Measurements from ENCODE around the gene EXOC5.
"Not testable (repeated sequence)": the region's sequence is repeated elsewhere in the genome, so short reads cannot be mapped to it uniquely, and the experiment has no call there.

EXOC5 gene

DNA sequence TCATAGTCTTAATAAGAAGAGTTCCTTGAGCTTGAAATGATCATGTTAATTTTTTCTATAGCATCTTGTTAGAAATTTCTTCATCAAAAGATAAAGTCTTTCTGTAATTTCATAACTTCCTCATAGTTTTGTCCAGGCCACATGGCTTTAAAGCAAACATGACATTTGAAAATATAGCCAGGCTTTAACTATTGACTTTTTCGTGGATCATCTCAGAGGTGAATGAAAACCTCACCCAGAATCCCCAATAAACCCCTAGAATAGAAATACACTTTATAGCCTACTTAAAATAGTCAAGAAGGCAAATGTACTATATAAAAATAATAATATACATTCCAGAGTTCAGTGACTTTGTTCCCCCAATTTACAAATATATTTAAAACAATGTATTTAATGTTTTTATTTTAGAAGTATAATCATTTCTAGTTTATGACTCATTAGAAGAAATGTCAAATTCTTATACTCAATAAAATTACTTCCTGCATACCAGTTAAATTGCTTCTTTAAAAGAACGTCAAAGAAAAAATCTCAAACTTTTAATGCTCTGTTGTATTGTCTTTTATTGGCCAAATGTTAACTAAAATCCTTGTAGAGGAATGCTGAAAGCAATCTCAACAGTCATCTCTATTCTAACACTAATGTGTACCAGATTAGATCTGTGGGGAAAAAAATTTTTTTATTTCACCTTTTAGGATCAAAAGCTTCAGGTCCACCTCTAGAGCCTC, 21.6 kb downstream of the EXOC5 start:
- no peak for DNase-seq

DNA sequence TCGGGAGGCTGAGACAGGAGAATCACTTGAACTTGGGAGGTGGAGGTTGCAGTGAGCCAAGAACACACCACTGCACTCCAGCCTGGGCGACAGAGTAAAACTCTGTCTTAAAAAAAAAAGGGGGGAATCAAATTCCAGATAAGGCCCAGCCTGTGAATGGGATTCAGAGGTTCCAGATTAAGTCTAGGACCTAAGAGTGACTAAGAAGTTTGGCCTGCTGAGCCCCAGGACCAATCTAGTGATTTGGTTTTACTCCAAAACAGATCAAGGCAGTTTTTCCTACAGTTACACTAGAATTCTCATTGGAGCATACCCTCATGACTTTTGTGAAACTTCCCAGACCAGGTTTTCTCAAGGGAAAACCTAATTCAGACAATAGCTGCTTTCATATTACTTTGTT, 22.8 kb downstream of the EXOC5 start:
- no peak for DNase-seq

DNA sequence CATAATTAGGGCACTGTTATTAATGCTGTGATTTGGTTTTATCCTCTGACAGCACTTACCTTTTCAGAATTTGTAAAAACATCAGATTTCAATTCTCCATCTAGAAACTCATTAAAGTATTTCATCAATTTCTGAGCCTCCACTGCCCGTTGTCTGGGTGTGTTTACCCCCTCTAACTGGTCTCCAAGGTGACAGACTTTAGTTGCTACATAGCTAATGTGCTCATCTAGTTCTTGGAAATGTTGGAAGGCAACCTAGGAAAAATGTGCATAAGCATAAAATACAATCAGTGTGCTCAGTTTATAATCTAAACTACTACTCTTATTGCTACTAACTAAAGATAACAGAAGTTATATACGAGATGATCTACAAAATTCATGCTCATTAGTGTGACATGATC, 24.6 kb downstream of the EXOC5 start:
- DNase-seq = no peak

DNA sequence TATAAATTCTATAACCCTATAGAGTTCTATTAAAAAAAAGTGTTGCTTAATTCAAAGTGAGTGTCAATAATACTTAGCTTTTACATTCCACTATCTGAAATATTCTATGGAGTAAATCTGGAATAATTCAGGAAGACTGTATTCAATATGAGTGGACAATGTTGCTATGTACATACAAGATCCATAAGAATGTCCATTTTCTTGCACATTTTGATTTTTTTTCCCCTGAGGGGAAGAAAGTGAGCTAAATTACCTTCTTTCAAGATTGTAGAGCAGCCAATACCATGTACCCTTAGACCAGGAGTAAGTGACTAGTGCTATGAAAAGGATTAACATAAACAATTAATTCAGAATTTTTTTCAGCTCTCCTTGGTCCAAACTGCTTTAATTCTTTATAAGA, 25.4 kb downstream of the EXOC5 start:
- no peak for DNase-seq

DNA sequence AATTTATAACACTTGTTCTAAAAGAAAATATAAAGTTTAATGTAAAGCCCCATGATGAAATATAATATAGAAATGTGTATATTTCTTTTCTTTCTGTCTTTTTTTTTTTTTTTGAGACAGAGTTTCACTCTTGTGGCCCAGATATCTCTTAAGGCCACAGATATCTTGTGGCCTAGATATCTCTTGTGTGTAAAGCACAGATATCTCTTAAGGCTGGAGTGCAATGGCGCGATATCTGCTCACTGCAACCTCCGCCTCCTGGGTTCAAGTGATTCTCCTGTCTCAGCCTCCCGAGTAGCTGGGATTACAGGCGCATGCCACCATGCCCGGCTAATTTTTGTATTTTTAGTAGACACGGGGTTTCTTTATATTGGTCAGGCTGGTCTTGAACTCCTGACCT, 28.6 kb downstream of the EXOC5 start:
- not testable (repeated sequence) for DNase-seq

DNA sequence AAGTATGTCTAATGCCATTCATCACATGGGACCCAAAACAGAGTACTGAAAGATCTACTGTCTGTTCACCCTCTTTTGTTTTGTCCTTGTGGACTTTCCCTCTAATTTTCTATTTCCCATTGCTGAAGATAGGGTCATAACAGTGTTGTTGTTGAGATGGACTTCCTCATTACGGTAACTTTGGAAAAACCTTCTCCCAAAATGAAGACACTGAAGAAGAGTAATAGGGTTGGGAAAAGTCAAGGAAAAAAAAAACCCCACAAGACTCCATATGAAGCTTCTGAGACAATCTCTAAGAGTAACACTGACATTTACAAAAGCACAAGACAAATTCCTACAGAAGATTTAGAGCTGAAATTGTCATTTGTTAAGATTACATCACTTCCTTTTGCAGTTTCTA, 36.7 kb downstream of the EXOC5 start:
- no peak for DNase-seq

DNA sequence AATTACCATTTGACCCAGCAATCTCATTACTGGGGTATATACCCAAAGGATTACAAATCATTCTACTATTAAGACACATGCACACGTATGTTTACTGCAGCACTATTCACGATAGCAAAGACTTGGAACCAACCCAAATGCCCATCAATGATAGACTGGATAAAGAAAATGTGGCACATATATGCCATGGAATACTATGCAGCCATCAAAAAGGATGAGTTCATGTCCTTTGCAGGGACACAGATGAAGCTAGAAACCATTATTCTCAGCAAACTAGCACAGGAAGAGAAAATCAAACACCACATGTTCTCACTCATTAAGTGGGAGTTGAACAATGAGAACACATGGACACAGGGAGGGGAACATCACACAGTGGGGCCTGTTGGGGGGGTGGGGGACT, 40.4 kb downstream of the EXOC5 start:
- DNase-seq = not testable (repeated sequence)

DNA sequence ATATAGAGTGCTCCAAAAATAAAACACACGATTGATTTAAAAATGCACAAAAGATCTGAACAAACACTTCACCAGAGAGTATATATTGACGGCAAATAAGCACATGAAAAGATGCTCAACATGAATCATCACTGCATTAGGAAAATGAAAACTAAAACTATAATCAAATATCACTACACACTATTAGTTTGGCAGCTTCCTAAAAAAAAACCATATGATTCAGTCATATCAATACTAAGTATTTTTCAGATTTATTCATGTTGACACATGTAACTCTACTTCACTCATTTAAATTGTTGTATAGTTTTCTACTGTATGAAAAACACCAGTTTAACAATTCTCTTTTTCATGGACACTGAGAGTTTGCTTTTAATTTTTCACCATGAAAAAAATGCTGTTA, 41.6 kb downstream of the EXOC5 start:
- DNase-seq = no peak

DNA sequence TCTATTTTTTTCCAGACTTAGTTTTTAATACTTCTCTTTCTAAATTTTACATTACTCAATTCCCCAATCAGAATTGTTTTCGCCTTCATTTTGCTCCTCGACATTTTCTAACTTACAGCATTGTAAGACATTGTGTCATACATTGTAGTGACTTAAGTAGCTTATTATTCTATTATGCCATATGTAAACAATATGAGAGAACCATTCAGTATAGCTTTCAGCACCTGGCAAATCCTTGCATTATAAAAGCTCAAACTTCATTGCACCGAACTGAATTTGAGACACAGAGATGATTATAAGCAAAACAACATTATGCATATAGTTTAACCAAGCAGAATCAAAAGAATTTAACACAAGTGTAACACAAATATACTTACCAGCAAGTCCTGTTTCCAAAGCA, 46.8 kb downstream of the EXOC5 start:
- DNase-seq = no peak

DNA sequence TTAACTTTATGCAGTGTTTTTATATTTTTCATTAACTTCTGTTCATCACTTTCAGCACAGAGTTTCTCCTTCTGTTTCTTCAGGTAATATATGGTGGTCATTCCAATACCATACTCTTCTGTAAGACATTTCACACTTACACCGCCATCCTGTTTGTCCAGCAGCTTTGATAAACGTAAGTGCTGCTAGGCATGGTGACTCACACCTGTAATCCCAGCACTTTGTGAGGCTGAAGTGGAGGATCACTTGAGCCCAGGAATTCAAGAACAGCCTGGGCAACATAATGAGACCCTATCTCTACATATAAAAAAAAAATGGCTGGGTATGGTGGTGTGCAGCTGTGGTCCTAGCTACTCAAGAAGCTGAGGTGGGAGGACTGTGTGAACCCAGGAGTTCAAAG, 55.8 kb downstream of the EXOC5 start:
- DNase-seq = no peak

DNA sequence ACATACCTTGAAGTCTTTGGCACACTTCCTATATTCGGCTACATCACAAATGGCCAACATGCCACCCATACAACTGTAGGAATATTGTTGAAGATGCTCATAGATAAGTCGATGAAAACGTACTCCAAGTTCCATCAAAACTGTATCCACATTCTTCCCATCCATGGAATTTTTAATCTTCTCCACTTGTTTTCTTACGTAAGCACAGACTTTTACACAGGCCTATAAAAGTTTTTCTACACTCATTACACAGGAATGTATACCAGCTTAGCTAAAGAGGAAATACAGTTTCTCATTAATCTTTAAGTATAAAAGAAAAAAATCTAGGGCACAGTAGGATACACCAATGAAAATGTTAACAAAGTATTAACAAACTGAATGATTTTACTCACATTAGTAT, 59.1 kb downstream of the EXOC5 start:
- DNase-seq = no peak

DNA sequence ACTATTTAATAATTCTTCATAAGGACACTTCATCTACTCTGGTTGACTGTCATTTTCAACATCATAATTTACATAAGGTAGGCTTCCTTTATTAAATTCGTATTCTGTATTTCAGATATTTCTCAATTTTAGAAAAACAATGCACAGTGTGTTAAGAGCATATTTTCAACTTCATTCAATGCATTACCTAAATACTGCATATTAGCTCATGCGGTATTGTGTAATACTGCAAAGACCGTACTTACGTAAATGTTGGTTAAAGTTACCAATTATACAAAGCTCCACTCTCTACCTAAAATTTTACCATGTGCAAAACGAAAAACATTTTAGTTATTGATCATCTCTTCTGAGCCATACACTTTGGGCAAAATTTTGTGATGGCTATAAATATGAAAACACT, 62.8 kb downstream of the EXOC5 start:
- peak; percentile 30 for DNase-seq

DNA sequence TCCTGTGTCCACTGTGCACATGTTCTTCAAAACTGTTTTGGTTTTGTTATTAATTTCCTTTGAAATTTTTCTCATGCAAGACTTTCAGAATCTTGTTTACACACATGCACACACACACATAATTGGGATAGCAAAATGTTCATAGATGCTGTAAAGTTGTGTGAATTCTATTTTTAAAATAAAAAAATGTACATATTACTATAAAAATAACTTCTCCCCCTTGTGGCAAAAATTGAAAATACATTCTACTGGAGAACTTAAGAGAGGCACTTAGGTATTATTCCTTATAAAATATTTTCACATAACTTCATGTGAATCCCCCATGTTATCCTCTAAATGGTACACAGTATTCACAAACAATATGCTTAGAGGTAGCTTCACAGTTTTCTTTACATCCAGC, 66.0 kb downstream of the EXOC5 start:
- not testable (repeated sequence) for DNase-seq

DNA sequence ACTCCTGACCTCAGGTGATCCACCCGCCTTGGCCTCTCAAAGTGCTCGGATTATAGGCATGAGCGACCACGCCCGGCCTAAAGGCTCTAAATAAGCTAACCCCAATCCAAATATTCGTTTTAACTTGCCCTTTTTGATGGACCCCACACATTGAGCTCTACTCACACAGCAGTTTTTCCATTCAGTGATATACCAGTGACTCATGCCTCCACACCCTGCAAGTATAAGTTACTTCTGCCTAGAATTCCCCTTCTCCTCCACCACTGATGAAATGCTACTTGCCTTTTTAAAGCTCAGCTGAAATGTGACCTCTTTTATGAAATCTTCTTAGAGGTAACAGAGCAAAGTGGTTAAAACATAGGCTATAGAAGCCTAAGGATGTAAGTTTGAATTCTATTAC, 68.8 kb downstream of the EXOC5 start:
- no peak for DNase-seq

DNA sequence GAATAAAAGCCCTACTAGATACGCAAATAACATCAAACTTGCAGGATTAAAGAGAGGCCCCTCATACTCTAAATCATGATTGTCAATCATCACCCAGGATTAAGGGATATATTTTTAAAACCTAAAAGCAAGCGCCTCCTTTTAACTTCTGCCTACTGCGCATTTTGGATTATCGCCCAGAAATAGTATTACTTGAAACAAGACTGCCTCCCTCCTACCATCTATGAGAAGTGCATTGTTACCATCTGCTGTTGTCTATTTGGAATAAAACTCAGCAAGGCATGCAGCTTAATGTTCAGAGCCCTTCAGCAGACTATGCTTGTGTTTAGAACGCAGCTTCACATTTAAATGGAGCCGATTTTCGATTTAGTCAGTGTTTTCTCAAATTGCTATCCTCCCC, 79.6 kb downstream of the EXOC5 start:
- no peak for DNase-seq

DNA sequence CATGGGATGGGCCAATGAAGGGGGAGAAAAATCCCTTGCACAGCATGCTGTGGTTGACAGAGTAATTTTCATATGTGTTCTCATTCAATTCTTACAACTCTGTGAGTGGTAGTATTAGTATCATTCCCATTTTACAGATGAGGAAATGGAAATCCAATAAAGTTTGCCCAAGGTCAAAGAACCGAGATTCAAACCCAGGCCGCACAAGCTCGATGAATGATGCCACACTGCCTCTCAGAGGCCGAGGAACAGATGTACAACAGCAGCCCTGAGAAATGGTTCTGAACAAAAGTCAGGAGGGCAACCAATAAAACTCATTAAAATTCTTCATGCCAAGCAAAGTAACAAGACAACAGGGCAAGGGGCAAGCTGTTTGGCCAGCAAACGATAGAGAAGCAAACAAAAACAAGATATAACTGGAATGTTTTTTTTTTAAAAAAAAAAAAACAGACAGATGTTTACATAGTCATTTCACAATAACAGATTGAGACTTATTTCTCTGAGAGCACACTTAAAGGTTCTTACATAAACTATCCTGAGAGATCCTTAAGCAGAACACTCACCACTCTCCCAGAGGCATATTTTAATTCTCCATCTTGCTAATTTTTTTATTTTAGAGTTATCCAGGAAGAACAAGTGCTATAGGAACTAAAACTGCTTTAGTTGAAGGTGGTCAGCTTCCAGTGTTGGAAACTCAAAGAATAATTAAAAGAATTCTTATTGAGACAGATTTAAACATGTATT, 85.8 kb downstream of the EXOC5 start:
- no peak for DNase-seq

DNA sequence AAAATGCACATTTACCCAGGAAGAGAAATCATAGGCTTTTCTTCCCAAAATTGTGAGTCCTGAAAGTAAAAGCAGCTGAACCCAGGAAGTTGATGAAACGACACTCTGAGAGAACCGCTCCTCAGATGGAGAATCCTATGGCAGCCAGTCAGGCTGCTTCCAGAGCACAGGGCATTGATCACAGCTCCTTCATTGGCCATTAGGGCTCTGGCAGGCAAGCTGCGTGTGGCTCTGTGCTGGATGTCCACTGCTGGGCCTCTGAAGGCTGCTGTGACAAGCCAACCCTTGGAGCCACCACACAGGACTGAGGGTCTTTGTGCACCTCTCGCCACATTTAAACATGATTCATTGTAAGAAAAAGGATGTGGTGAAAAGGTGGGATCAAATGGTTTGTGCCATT, 89.4 kb downstream of the EXOC5 start:
- DNase-seq = no peak

DNA sequence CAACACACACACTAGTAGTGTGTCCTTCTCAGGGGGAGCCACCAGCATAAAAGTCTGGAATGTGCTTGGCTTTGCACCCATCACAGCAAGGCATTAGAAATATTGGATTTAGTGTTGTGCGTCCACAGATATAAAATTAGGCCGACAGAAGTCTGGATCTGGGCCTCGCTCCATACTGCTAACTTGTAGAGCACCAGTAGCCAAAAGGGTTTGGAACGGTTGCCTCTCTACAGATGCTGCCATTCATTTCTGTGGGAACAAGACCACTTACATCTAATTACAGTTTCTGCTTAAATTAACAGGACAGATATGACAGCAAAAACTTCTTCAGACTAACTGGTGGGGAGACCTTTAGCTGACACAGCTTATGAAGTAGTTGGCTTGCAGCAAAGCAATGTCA, 94.2 kb downstream of the EXOC5 start:
- no peak for DNase-seq

DNA sequence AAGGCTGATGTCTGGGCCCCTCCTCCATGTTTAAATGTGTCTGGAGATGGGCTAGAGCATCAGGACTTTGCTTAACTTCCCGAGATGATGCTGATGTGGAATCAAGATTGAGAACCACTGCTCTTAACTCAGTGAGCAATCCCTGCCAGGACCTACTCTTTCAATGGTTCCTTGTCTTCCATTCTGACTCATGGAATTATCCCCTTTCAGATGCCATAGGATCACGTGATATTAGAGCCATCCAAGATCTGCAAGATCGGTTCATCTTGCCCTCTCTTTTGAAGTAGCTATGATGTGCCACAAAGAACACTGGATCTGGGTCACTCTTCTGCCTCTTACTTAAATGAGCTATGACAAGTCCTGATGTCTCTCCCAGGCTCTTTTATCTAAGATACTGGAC, 96.8 kb downstream of the EXOC5 start:
- DNase-seq = no peak

DNA sequence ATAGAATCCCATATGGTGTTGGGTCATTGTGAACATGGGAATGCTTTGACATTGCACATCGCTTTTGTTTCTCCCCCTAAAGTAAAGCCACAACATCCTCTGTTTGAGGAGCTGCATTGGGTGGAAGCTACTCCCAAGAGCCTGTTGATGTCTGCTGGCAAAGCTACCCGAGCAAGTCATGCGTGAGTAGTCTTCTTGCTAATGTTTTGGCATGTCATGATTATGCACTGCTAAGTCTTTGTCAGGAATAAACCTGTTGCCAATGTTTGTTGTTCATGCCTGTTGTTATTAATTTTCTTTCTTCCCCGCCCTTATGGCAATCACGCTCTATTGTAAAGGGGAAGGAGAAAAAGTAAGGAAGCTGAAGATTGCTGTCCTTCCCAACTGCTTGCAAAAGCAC, 97.3 kb downstream of the EXOC5 start:
- DNase-seq = no peak

DNA sequence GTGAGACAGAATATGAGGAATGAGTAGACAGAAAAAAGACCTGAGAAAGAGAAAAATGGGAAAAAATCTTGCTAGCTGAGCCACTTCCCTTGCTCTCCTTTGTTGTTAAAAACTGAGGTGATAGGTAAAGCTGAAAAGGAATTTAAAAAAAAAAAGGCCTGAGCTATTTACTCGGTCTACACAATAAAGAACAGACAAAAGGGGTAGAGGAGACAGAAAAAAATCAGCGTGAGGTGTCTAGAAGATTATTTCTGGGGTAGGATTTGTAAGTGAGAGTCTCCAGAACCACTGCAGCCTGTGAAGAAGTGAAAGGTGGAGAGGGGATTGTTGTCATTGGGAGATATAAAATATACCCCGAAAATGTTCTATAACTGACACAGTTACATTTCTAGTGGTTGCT, 98.8 kb downstream of the EXOC5 start:
- no peak for DNase-seq

DNA sequence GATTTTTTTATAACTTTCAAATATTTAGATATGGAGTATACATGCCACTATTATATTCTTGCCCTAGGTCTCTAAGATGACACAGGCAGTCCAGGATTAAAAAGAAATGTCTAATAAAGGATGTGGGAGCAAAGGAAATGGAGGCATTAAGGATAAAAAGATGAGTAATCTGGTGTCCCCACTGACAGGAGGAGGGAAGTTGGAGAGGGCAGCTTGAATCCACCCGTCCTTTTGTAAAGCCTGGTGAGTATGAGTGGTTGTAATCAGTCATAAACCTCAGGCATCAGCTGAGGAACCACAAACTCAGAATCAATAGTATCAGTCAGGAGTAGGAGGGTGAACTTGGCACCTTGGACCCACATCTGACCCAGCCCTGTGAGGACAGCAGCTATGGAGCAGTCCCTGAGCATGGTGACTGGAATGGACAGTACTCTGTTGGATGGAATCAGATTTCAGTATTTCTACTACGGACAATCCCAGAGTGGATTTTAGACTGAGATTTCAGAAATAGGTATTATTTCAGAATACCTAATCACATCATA, 100.5 kb downstream of the EXOC5 start:
- DNase-seq = no peak

DNA sequence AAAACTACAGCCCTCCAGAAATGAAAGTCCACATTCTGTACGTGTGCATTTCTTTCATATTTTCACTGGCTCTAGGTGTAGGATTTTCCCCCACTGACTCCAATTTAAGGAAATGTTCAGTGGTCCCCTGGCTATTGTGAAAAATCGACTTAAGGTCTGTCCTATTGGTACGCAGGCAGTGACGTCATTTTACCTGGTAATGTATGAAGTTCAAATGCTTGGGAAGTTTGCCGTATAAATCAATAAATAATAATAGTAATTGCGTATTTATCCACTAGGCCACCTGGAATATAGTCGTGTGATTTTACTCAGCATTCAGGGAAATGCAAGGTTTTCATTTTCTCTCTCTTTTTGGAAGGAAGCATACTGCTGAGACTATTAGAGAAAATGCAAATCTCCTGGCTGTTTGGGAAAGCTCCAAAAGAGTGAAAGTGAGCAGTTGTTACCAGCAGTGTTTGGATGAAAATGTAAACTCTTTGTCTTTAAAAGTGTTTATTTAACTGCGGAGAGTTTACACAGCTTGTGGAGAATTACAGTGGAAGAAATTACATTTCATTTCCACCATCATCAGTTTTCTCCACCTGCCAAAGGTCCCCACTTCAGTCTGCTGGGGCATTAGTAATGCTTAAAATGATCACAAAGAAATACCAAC, 107.0 kb downstream of the EXOC5 start:
- DNase-seq = no peak

DNA sequence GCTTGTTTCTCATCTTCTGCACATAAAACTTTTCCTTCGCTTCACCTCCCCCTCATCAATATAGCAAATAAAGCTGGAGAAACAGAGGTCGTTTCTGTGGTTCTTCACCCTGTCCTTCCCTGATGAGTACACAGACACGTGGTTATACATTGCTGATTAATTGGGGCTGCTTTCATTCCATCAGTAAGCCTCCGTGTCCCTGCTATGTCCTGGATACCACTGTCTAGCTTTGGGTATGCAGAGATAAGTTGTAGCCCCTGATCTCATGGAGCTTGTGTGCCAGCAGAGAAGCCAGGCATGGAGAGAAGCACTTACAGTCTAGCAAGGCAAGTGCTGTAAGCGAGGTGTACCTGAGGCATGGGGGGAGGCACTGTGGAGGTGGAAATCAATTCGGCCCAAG, 108.4 kb downstream of the EXOC5 start:
- no peak for DNase-seq
